OCI-LY7 (cell line): Measurements from ENCODE around the gene GLCE. TPM values are rescaled to one million over a fixed set of nuclear protein-coding genes. Genes with fewer than 3 reads are reported as not detected.

ENCODE experiments used
- BruUV-seq: library from RNA; stranded (reverse); fragments of 400-500 nt; replicated peaks from 2 replicates; lab custom pipeline; 2021; lab: Mats Ljungman, UMichigan
- CTCF ChIA-PET: fragments of 300-600 bp; sonication (Branson Sonifier 250); formaldehyde crosslinking; loops from one replicate; lab custom pipeline; 2022; ENCODE audit warnings: antibody characterized with exemption; ENCODE audit not compliant: unreplicated experiment; lab: Charles Lee
- POLR2A ChIA-PET: fragments of 300-600 bp; sonication (Branson Sonifier 250); formaldehyde crosslinking; loops from one replicate; lab custom pipeline; 2022; ENCODE audit warnings: antibody characterized with exemption; lab: Charles Lee
- DNase-seq: peaks from one replicate; pipeline ENCODE4 v3.0.0-alpha.2; 2015; ENCODE audit warnings: low spot score
- H2AFZ ChIP-seq: fragments of 200-600 bp; sonication (generic), shearing (Covaris generic); 2 replicates; pipeline ENCODE4 v1.6.1; 2014; ENCODE audit warnings: mild to moderate bottlenecking, antibody characterized with exemption, low read length, moderate library complexity
- H3K27ac ChIP-seq: fragments of 200-600 bp; sonication (generic); 2 replicates; pipeline ENCODE4 v1.5.1; 2014; ENCODE audit warnings: mixed run types, low read depth, mild to moderate bottlenecking, moderate library complexity, low read length, inconsistent platforms; ENCODE audit not compliant: poor library complexity, severe bottlenecking
- H3K36me3 ChIP-seq: fragments of 200-600 bp; sonication (generic); 2 replicates; pipeline ENCODE4 v1.6.1; 2014; ENCODE audit warnings: mild to moderate bottlenecking, antibody characterized with exemption, low read length, moderate library complexity, mixed read lengths; ENCODE audit not compliant: insufficient read depth
- H3K4me1 ChIP-seq: fragments of 200-600 bp; sonication (generic); 2 replicates; pipeline ENCODE4 v1.5.1; 2014; ENCODE audit warnings: mild to moderate bottlenecking, low read length; ENCODE audit not compliant: insufficient read depth, poor library complexity, severe bottlenecking
- H3K4me2 ChIP-seq: fragments of 200-600 bp; sonication (generic); 2 replicates; pipeline ENCODE4 v1.6.1; 2014; ENCODE audit warnings: mild to moderate bottlenecking, low read length
- H3K4me3 ChIP-seq: fragments of 200-600 bp; sonication (generic); 2 replicates; pipeline ENCODE4 v1.5.1; 2014; ENCODE audit warnings: mild to moderate bottlenecking, low read depth, low read length; ENCODE audit not compliant: poor library complexity, severe bottlenecking
- H3K79me2 ChIP-seq: fragments of 200-600 bp; sonication (generic); 2 replicates; pipeline ENCODE4 v1.6.1; 2016; ENCODE audit warnings: low read depth, mild to moderate bottlenecking, low read length, moderate library complexity, mixed read lengths; ENCODE audit not compliant: insufficient read depth
- H3K9me2 ChIP-seq: fragments of 200-600 bp; sonication (generic); 2 replicates; pipeline ENCODE4 v1.6.1; 2016; ENCODE audit warnings: mild to moderate bottlenecking, low read length, mixed read lengths; ENCODE audit not compliant: insufficient read depth
- H3K9me3 ChIP-seq: fragments of 200-600 bp; sonication (generic); 2 replicates; pipeline ENCODE4 v1.6.1; 2014; ENCODE audit warnings: mild to moderate bottlenecking, mixed run types, low read length, mixed read lengths
- H4K20me1 ChIP-seq: fragments of 200-600 bp; sonication (generic); 2 replicates; pipeline ENCODE4 v1.6.1; 2014; ENCODE audit warnings: mild to moderate bottlenecking, antibody characterized with exemption, low read length, moderate library complexity, mixed read lengths; ENCODE audit not compliant: insufficient read depth
- CTCF ChIP-seq: fragments of 200-600 bp; sonication (generic); conservative IDR thresholded peaks from 2 replicates; pipeline ENCODE4 v1.5.1; 2014; ENCODE audit warnings: mild to moderate bottlenecking, antibody characterized with exemption, low read length, moderate library complexity, mixed read lengths
- EZH2phosphoT487 ChIP-seq: fragments of 200-600 bp; sonication (generic); IDR thresholded peaks from 2 replicates; pipeline ENCODE4 v1.6.1; 2018; ENCODE audit warnings: low read depth, borderline replicate concordance, mild to moderate bottlenecking, mixed run types, antibody characterized with exemption, low read length, moderate library complexity, mixed read lengths
- intact Hi-C: fragments of 100-400 bp; cut with micrococcal nuclease; formaldehyde crosslinking; loops from one replicate; pipeline ENCODE4 v1.10.0; 2022; ENCODE audit not compliant: unreplicated experiment
- total RNA-seq, 2 experiments: library from RNA; depleted of rRNA in 1 of 2; stranded (reverse); fragments of >200 nt in 1 of 2; shearing (Covaris generic) in 1 of 2; gene quantifications; 2 replicates each; pipeline ENCODE4 v1.2.3, GENCODE V29; 2014 to 2022

The GLCE gene
- total RNA-seq, 2 experiments from 2014 or later = 7.0 to 7.1 TPM

GRCh38 chr15:69222002-69222474 lies 61.6 kb downstream of the GLCE start:
- Histone ChIP-seq H2AFZ (no peak overlapping the region), H3K9me3 (0 out of 2 replicates have a peak, but pooled peaks cover 6% of the 10 kb centered on the region), H3K4me2 (no peak overlapping the region), H3K9me2 (no peaks in the 10 kb centered on the region), H3K36me3 (no peaks in the 10 kb centered on the region), H3K79me2 (no peaks in the 10 kb centered on the region), H3K4me1 (no peaks in the 10 kb centered on the region), H3K4me3 (no peak overlapping the region), H3K27ac (no peak overlapping the region), H4K20me1 (no peaks in the 10 kb centered on the region)
- no TSS peak for BruUV-seq
- CTCF ChIA-PET = no interaction called here
- DNase-seq = no peak
- intact Hi-C loops = no loop called here
- POLR2A ChIA-PET = interaction anchor here (0.7 kb wide), 1 partner anchor 45 kb away, joined by 7 read pairs; no protein-coding TSS in a partner anchor
- TF ChIP-seq CTCF = no peak
- TF ChIP-seq EZH2phosphoT487 = no peak

GRCh38 chr15:69223083-69223813 lies 62.8 kb downstream of the GLCE start:
- H2AFZ ChIP-seq = no peak overlapping the region
- no peaks in the 10 kb centered on the region for H4K20me1 ChIP-seq
- H3K79me2 ChIP-seq = no peaks in the 10 kb centered on the region
- no peaks in the 10 kb centered on the region for H3K4me1 ChIP-seq
- BruUV-seq = no TSS peak
- no peaks in the 10 kb centered on the region for H3K9me2 ChIP-seq
- H3K9me3 ChIP-seq = 0 out of 2 replicates have a peak, but pooled peaks cover 6% of the 10 kb centered on the region
- no peak overlapping the region for H3K4me3 ChIP-seq
- H3K36me3 ChIP-seq = no peaks in the 10 kb centered on the region
- intact Hi-C loops = no loop called here
- no peak overlapping the region for H3K27ac ChIP-seq
- TF ChIP-seq EZH2phosphoT487 (no peak), CTCF (no peak)
- no peak for DNase-seq
- no peak overlapping the region for H3K4me2 ChIP-seq
- ChIA-PET POLR2A (no interaction called here), CTCF (no interaction called here)

GRCh38 chr15:69224383-69224782 lies 63.9 kb downstream of the GLCE start:
- no peak for TF ChIP-seq EZH2phosphoT487
- no peak for TF ChIP-seq CTCF
- no peak overlapping the region for H3K4me2 ChIP-seq
- H3K36me3 ChIP-seq = no peaks in the 10 kb centered on the region
- H3K9me2 ChIP-seq = no peaks in the 10 kb centered on the region
- no peak overlapping the region for H3K4me3 ChIP-seq
- intact Hi-C loops = no loop called here
- 0 out of 2 replicates have a peak, but pooled peaks cover 6% of the 10 kb centered on the region for H3K9me3 ChIP-seq
- BruUV-seq = no TSS peak
- no peaks in the 10 kb centered on the region for H3K79me2 ChIP-seq
- ChIA-PET POLR2A (no interaction called here), CTCF (no interaction called here)
- no peak overlapping the region for H3K27ac ChIP-seq
- H2AFZ ChIP-seq = no peak overlapping the region
- DNase-seq = no peak
- no peaks in the 10 kb centered on the region for H3K4me1 ChIP-seq
- no peaks in the 10 kb centered on the region for H4K20me1 ChIP-seq
